HG03025 (cell line): Measurements from ENCODE around the gene SNU13.
"Not testable (repeated sequence)": the region's sequence is repeated elsewhere in the genome, so short reads cannot be mapped to it uniquely, and the experiment has no call there.

Experiments used
- ATAC-seq: cut with Tn5 transposase; IDR thresholded peaks from one replicate; pipeline ENCODE4 v1.9.1; 2021; ENCODE audit warnings: mild to moderate bottlenecking, moderate library complexity; ENCODE audit not compliant: unreplicated experiment, low FRiP score

Gene SNU13

DNA sequence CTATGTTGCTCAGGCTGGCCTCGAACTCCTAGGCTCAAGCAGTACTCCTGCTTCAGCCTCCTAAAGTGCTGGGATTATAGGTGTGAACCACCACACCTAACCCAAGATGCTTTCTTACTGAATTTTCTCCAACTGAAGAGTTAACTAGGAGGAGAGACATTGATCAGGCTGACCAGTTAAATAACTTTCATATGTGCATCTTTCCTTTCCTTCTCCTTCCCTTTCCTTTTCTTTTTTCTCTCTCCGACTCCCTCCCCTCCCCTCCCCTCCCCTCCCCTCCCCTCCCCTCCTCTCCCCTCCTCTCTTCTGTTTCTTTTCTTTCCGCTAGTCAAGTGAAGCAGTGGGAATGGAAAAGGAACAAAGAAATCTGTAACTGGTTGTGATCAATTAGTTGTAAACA, 40.9 kb downstream of the SNU13 start:
- no peak for ATAC-seq

DNA sequence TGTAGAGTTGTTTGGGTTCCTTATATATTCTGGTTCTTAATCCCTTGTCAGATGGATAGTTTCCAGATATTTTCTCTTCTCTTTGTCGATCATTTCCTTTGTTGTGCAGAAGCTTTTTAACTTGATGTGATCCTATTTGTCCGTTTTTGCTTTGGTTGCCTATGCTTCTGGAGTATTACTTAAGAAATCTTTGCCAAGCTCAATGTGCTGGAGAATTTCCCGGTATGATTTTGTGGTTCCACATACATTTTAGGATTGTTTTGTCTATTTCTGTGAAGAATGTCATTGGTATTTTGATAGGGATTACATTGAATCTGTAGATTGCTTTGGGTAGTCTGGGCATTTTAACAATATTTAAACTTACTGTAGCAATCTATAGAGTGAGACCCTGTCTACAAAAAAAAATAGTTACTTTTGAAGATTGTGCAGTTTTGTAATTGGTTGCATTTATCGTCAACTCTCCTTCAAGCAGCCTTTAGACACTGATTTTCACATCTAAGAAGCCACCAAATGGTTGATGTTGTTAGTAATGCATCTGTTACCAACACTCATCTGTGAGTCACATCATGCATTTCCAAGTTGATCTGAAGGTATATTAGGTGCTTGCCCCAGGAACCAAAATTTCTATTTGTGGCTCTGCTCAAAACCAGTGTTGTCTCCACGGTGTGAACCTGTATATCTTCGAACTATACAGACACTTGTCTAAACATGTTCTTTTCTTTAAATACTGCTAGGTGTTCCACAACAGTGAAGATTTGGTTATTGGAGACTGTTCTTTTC, 46.1 kb downstream of the SNU13 start:
- no peak for ATAC-seq

DNA sequence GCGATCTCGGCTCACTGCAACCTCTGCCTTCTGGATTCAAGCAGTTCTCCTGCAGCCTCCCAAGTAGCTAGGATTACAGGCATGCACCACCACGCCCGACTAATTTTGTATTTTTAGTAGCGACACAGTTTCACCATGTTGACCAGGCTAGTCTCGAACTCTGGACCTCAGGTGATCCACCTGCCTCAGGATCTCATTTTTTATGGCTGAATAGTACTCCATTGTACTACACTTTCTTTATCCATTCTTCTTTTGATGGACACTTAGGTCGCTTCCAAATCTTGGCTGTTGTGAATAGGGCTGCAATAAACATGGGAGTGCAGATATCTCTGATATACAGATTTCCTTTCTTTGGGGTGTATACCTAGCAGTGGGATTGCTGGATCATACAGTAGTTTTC, 46.8 kb downstream of the SNU13 start:
- ATAC-seq: no peak

GRCh38 chr22:41638748-41639147, 49.9 kb downstream of the SNU13 start:
- ATAC-seq: no peak

GRCh38 chr22:41638124-41638523, 50.5 kb downstream of the SNU13 start:
- no peak for ATAC-seq

DNA sequence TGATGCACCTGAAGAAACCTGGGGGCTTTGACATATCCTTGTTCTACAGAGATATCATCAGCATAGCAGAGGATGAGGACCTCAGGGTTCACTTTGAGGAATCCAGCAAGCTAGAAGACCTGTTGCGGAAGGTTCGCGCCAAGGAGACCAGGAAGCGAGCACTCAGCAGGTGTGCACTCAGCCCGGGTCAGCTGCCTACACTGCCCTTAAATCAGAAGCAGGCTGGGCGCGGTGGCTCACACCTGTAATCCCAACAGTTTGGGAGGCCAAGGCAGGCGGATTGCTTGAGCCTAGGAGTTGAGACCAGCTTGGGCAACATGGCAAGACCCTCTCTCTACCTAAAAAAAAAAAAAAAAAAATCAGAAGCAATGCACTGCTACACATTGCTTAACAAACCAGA, 51.0 kb downstream of the SNU13 start:
- not testable (repeated sequence) for ATAC-seq

GRCh38 chr22:41636467-41636866, 52.2 kb downstream of the SNU13 start:
- no peak for ATAC-seq

DNA sequence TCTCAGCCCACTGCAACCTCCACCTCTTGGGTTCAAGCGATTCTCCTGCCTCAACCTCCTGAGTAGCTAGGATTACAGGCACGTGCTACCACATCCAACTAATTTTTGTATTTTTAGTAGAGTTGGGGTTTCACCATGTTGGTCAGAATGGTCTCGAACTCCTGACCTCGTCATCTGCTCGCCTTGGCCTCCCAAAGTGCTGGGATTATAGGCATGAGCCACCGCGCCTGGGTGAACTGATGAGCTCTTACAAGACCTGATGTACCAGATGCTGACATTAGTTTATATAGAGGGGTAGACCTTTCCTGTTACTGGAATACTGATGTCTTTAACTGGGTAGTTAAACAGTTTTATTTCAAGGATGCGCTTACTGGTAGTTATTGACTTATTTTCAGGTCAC, 54.1 kb downstream of the SNU13 start:
- not testable (repeated sequence) for ATAC-seq

GRCh38 chr22:41631615-41632014, 57.1 kb downstream of the SNU13 start:
- not testable (repeated sequence) for ATAC-seq

- not testable (repeated sequence) for ATAC-seq
Measured at GRCh38 chr22:41631115-41631514, 57.6 kb downstream of the SNU13 start.

GRCh38 chr22:41625577-41625976, 63.1 kb downstream of the SNU13 start:
- ATAC-seq: no peak
